ENCODE data around the gene PRM1. TPM values are rescaled to one million over a fixed set of nuclear protein-coding genes. Genes with fewer than 3 reads are reported as not detected.
A peak's percentile ranks its signal among the peaks of the same experiment; 100 is the strongest.

The PRM1 gene
- total RNA-seq, 1 donor from 2014 or later: not detected

GRCh38 chr16:11328172-11329070 lies 47.3 kb upstream of the PRM1 start:
- Mint-ChIP-seq H3K4me3 (ENCODE audit: unreplicated experiment) (peak overlapping the region; percentile 47), H3K9me3 (ENCODE audit: unreplicated experiment) (no peaks in the 10 kb centered on the region), H3K4me1 (ENCODE audit: unreplicated experiment) (peaks cover 43% of the 10 kb centered on the region), H3K36me3 (ENCODE audit: unreplicated experiment) (no peaks in the 10 kb centered on the region), H3K27ac (ENCODE audit: unreplicated experiment) (peak overlapping the region; percentile 76), H3K27me3 (ENCODE audit: unreplicated experiment) (no peaks in the 10 kb centered on the region)
- no peak for DNase-seq (ENCODE audit: extremely low spot score, unreplicated experiment)
- TF ChIP-seq CTCF (IDR thresholded peaks at IDR 0.05): no peak

- no peak overlapping the region for H3K4me3 Mint-ChIP-seq (ENCODE audit: unreplicated experiment)
- H3K27me3 Mint-ChIP-seq (ENCODE audit: unreplicated experiment): no peaks in the 10 kb centered on the region
- no peaks in the 10 kb centered on the region for H3K36me3 Mint-ChIP-seq (ENCODE audit: unreplicated experiment)
- H3K27ac Mint-ChIP-seq (ENCODE audit: unreplicated experiment): no peak overlapping the region
- no peak for DNase-seq (ENCODE audit: extremely low spot score, unreplicated experiment)
- H3K4me1 Mint-ChIP-seq (ENCODE audit: unreplicated experiment): peaks cover 50% of the 10 kb centered on the region
- H3K9me3 Mint-ChIP-seq (ENCODE audit: unreplicated experiment): no peaks in the 10 kb centered on the region
- TF ChIP-seq CTCF (IDR thresholded peaks at IDR 0.05): no peak
Measured at GRCh38 chr16:11327277-11328171, 46.4 kb upstream of the PRM1 start.

- Mint-ChIP-seq H3K9me3 (ENCODE audit: unreplicated experiment) (no peaks in the 10 kb centered on the region), H3K27me3 (ENCODE audit: unreplicated experiment) (no peaks in the 10 kb centered on the region)
Measured at GRCh38 chr16:11326737-11327276, 45.7 kb upstream of the PRM1 start.

GRCh38 chr16:11326084-11326736 lies 45.1 kb upstream of the PRM1 start:
- no peaks in the 10 kb centered on the region for H3K9me3 Mint-ChIP-seq (ENCODE audit: unreplicated experiment)
- H3K27me3 Mint-ChIP-seq (ENCODE audit: unreplicated experiment): no peaks in the 10 kb centered on the region
- peaks cover 55% of the 10 kb centered on the region for H3K4me1 Mint-ChIP-seq (ENCODE audit: unreplicated experiment)
- no peaks in the 10 kb centered on the region for H3K36me3 Mint-ChIP-seq (ENCODE audit: unreplicated experiment)
- no peak for TF ChIP-seq CTCF (IDR thresholded peaks at IDR 0.05)
- no peak for DNase-seq (ENCODE audit: extremely low spot score, unreplicated experiment)
- H3K4me3 Mint-ChIP-seq (ENCODE audit: unreplicated experiment): no peak overlapping the region
- no peak overlapping the region for H3K27ac Mint-ChIP-seq (ENCODE audit: unreplicated experiment)

More at GRCh38 chr16:11326737-11327276, 45.7 kb upstream of the PRM1 start:
- peaks cover 55% of the 10 kb centered on the region for H3K4me1 Mint-ChIP-seq (ENCODE audit: unreplicated experiment)
- peak overlapping the region; percentile 68 for H3K27ac Mint-ChIP-seq (ENCODE audit: unreplicated experiment)
- H3K36me3 Mint-ChIP-seq (ENCODE audit: unreplicated experiment): no peaks in the 10 kb centered on the region
- H3K4me3 Mint-ChIP-seq (ENCODE audit: unreplicated experiment): no peak overlapping the region
- TF ChIP-seq CTCF (IDR thresholded peaks at IDR 0.05): no peak
- DNase-seq (ENCODE audit: extremely low spot score, unreplicated experiment): no peak
